Measurements from ENCODE around the gene PGPEP1.
"Not testable (repeated sequence)": the region's sequence is repeated elsewhere in the genome, so short reads cannot be mapped to it uniquely, and the experiment has no call there.

Gene PGPEP1

GRCh38 chr19:18353378-18354005, 13.1 kb downstream of the PGPEP1 start:
- DNase-seq: no peak
- in situ Hi-C loops (cut with HindIII; ENCODE audit: low pct_ligation_motif_present, low pct_unique_long_range_greater_than_20kb, low sequenced_read_pairs): no loop called here

GRCh38 chr19:18354743-18355142, 14.3 kb downstream of the PGPEP1 start:
- DNase-seq; in situ Hi-C loops (cut with HindIII; ENCODE audit: low pct_ligation_motif_present, low pct_unique_long_range_greater_than_20kb, low sequenced_read_pairs): not testable (repeated sequence)

- DNase-seq: no peak
- in situ Hi-C loops (cut with HindIII; ENCODE audit: low pct_ligation_motif_present, low pct_unique_long_range_greater_than_20kb, low sequenced_read_pairs): no loop called here
Observed at GRCh38 chr19:18357041-18357440, 16.6 kb downstream of the PGPEP1 start.

GRCh38 chr19:18361646-18362045, 21.2 kb downstream of the PGPEP1 start:
- DNase-seq: no peak
- in situ Hi-C loops (cut with HindIII; ENCODE audit: low pct_ligation_motif_present, low pct_unique_long_range_greater_than_20kb, low sequenced_read_pairs): no loop called here

- in situ Hi-C loops (cut with HindIII; ENCODE audit: low pct_ligation_motif_present, low pct_unique_long_range_greater_than_20kb, low sequenced_read_pairs): no loop called here
- no peak for DNase-seq
Observed at GRCh38 chr19:18362934-18363542, 22.6 kb downstream of the PGPEP1 start.

GRCh38 chr19:18363787-18364186, 23.4 kb downstream of the PGPEP1 start:
- in situ Hi-C loops (cut with HindIII; ENCODE audit: low pct_ligation_motif_present, low pct_unique_long_range_greater_than_20kb, low sequenced_read_pairs): no loop called here
- no peak for DNase-seq

GRCh38 chr19:18364277-18364825, 24.0 kb downstream of the PGPEP1 start:
- in situ Hi-C loops (cut with HindIII; ENCODE audit: low pct_ligation_motif_present, low pct_unique_long_range_greater_than_20kb, low sequenced_read_pairs); DNase-seq: not testable (repeated sequence)

- peak; percentile 98 for DNase-seq
- in situ Hi-C loops (cut with HindIII; ENCODE audit: low pct_ligation_motif_present, low pct_unique_long_range_greater_than_20kb, low sequenced_read_pairs): no loop called here
Observed at GRCh38 chr19:18364826-18365528, 24.6 kb downstream of the PGPEP1 start.

- DNase-seq: no peak
- in situ Hi-C loops (cut with HindIII; ENCODE audit: low pct_ligation_motif_present, low pct_unique_long_range_greater_than_20kb, low sequenced_read_pairs): no loop called here
Observed at GRCh38 chr19:18366021-18366435, 25.6 kb downstream of the PGPEP1 start.

- no peak for DNase-seq
Observed at GRCh38 chr19:18368504-18369222, 28.3 kb downstream of the PGPEP1 start.

GRCh38 chr19:18373407-18373891, 33.1 kb downstream of the PGPEP1 start:
- in situ Hi-C loops (cut with HindIII; ENCODE audit: low pct_ligation_motif_present, low pct_unique_long_range_greater_than_20kb, low sequenced_read_pairs): no loop called here
- no peak for DNase-seq

More at GRCh38 chr19:18368504-18369222, 28.3 kb downstream of the PGPEP1 start:
- in situ Hi-C loops (cut with HindIII; ENCODE audit: low pct_ligation_motif_present, low pct_unique_long_range_greater_than_20kb, low sequenced_read_pairs): no loop called here

GRCh38 chr19:18373892-18374629, 33.7 kb downstream of the PGPEP1 start:
- DNase-seq: peak; percentile 98
- in situ Hi-C loops (cut with HindIII; ENCODE audit: low pct_ligation_motif_present, low pct_unique_long_range_greater_than_20kb, low sequenced_read_pairs): no loop called here

- DNase-seq: no peak
- in situ Hi-C loops (cut with HindIII; ENCODE audit: low pct_ligation_motif_present, low pct_unique_long_range_greater_than_20kb, low sequenced_read_pairs): no loop called here
Observed at GRCh38 chr19:18377026-18377425, 36.6 kb downstream of the PGPEP1 start.

GRCh38 chr19:18379803-18380747, 39.7 kb downstream of the PGPEP1 start:
- in situ Hi-C loops (cut with HindIII; ENCODE audit: low pct_ligation_motif_present, low pct_unique_long_range_greater_than_20kb, low sequenced_read_pairs): no loop called here
- peak; percentile 90 for DNase-seq

GRCh38 chr19:18380843-18381242, 40.4 kb downstream of the PGPEP1 start:
- in situ Hi-C loops (cut with HindIII; ENCODE audit: low pct_ligation_motif_present, low pct_unique_long_range_greater_than_20kb, low sequenced_read_pairs): no loop called here
- DNase-seq: no peak

GRCh38 chr19:18383622-18384021, 43.2 kb downstream of the PGPEP1 start:
- peak; percentile 44 for DNase-seq
- in situ Hi-C loops (cut with HindIII; ENCODE audit: low pct_ligation_motif_present, low pct_unique_long_range_greater_than_20kb, low sequenced_read_pairs): not testable (repeated sequence)

- in situ Hi-C loops (cut with HindIII; ENCODE audit: low pct_ligation_motif_present, low pct_unique_long_range_greater_than_20kb, low sequenced_read_pairs): no loop called here
Observed at GRCh38 chr19:18384775-18385174, 44.4 kb downstream of the PGPEP1 start.

More at GRCh38 chr19:18384775-18385174, 44.4 kb downstream of the PGPEP1 start:
- DNase-seq: no peak
